Measurements from ENCODE around the gene EPS8L3. TPM values are rescaled to one million over a fixed set of nuclear protein-coding genes. Genes with fewer than 3 reads are reported as not detected.

The EPS8L3 gene
- total and polyA plus RNA-seq, 9 of the 15 experiments (the other 6 are each of a cell fraction or from before 2014, with no cell fraction given): 0.09 to 0.42 (median 0.14) TPM; not detected in 5

DNA sequence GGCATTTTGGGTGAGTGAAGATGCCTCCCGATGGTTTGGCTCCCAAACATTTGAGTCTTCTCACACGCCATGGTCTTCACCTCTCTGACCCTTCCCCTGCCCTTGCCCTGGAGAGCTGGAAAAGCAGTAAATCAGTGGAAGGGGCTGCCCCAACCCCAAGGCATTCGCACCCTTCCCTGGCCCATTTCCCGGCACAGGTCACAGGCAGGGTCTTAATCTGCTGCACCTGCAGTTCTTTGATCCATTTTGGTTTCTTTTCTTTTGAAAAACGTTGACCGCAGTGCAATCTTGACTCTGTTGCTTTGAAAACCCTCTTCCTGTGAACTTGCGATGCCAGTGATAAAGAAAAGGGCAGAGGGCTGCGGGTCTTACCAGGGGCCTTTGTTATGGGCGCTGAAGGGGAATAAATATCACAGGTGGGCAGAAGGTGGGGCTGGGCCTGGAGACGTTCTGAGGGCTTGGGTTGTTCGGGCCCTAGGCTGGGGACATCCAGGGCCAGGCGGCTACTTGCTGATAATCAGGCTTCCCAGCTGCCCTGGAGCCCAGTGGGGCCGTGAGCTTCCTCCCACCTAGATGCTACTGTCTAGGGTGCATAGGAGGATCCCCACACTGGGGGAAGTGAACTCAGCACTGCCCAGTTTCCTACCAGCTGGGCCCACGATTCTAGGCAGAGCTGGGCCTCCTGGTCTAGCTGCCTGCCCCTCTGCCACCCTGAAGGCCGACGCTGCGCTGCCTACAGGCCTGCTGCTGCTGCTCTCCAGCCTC is 38.6 kb upstream of the EPS8L3 start (continued):
- no peak for TF ChIP-seq ZBTB5 (IDR thresholded peaks at IDR 0.05)
- TF ChIP-seq CREB5 (CRISPR knock-in tag; IDR thresholded peaks at IDR 0.05): no peak
- no peak for TF ChIP-seq NR4A1 (CRISPR knock-in tag; IDR thresholded peaks at IDR 0.05)
- TF ChIP-seq NR4A1 (tag; IDR thresholded peaks at IDR 0.05): no peak
- no peak for TF ChIP-seq RFX7 (CRISPR knock-in tag; IDR thresholded peaks at IDR 0.05)
- no peak for TF ChIP-seq ZNF699 (CRISPR knock-in tag; IDR thresholded peaks at IDR 0.05; ENCODE audit: insufficient replicate concordance)
- TF ChIP-seq LEF1 (IDR thresholded peaks at IDR 0.05): no peak
- TF ChIP-seq GTF2A2 (tag; IDR thresholded peaks at IDR 0.05): no peak
- TF ChIP-seq, protein P1, sequence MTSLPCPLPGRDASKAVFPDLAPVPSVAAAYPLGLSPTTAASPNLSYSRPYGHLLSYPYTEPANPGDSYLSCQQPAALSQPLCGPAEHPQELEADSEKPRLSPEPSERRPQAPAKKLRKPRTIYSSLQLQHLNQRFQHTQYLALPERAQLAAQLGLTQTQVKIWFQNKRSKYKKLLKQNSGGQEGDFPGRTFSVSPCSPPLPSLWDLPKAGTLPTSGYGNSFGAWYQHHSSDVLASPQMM (CRISPR knock-in tag; IDR thresholded peaks at IDR 0.05): no peak
